ENCODE measurements around the gene RB1.

- TF ChIP-seq EZH2 (IDR thresholded peaks at IDR 0.05; ENCODE audit: borderline replicate concordance, low read depth, low read length) (no peak), FOXJ3 (CRISPR knock-in tag; IDR thresholded peaks at IDR 0.05) (no peak)
Measured at GRCh38 chr13:48393698-48394085, 90.1 kb downstream of the RB1 start.

Data from K562 (cell line).